ENCODE measurements around the gene SERTM2. TPM values are rescaled to one million over a fixed set of nuclear protein-coding genes. Genes with fewer than 3 reads are reported as not detected.

The SERTM2 gene
- polyA plus RNA-seq, 1 donor (not counting 4 experiments of a cell fraction or from before 2014, with no cell fraction given): not detected

DNA sequence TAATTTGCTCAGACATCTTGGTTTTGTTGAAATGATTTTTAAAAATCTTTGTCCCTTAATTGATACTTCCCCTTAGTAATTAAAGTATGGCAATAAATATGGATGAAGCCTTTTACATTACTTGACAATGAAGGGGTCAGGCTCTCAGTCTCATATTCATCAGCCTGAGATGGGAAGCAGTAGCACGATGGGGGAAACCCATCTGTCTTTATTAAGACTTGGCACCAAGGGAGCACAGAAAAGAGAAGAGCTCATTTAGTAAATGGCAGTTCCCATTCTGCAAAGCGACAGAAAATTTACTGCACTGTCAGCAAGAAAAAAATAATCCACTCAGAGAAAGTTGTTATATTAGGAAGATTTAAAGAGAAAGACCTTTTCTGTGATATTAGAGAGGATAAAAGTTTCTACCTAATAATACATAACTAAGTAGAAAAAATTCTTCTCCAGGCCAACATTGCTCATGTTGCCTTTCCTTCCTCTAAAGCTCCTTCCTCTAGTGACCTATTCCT lies 7.9 kb upstream of the SERTM2 start:
- H3K4me3 ChIP-seq (ENCODE audit: control insufficient read depth in 2 of 3, extremely low read depth in 1 of 3, insufficient read depth in 2 of 3, low read depth in 1 of 3, low read length in 3 of 3): no peak overlapping the region
- no peaks in the 10 kb centered on the region for H3K9me1 ChIP-seq (ENCODE audit: control insufficient read depth, extremely low read depth, insufficient read depth, low read length)
- no peak overlapping the region for H3K27ac ChIP-seq (ENCODE audit: control insufficient read depth, insufficient read depth, low read length)
- no peaks in the 10 kb centered on the region for H3K79me2 ChIP-seq (ENCODE audit: control insufficient read depth, insufficient read depth, low read length)
- no peak overlapping the region for H3K9ac ChIP-seq (ENCODE audit: control insufficient read depth, extremely low read depth, insufficient read depth, low read length)
- no peaks in the 10 kb centered on the region for H4K20me1 ChIP-seq (ENCODE audit: control insufficient read depth, extremely low read depth, insufficient read depth, low read length)
- H3K4me1 ChIP-seq (ENCODE audit: control insufficient read depth, extremely low read depth, insufficient read depth, low read length): peaks cover 2% of the 10 kb centered on the region
- no peaks in the 10 kb centered on the region for H3K36me3 ChIP-seq (ENCODE audit: control insufficient read depth in 2 of 2, extremely low read depth in 1 of 2, insufficient read depth in 2 of 2, low read length in 2 of 2)
- H2AFZ ChIP-seq (ENCODE audit: control insufficient read depth, low read length): no peak overlapping the region
- no peak for TF ChIP-seq EZH2 (IDR thresholded peaks at IDR 0.05; ENCODE audit: low read length)
- TF ChIP-seq, protein P1, sequence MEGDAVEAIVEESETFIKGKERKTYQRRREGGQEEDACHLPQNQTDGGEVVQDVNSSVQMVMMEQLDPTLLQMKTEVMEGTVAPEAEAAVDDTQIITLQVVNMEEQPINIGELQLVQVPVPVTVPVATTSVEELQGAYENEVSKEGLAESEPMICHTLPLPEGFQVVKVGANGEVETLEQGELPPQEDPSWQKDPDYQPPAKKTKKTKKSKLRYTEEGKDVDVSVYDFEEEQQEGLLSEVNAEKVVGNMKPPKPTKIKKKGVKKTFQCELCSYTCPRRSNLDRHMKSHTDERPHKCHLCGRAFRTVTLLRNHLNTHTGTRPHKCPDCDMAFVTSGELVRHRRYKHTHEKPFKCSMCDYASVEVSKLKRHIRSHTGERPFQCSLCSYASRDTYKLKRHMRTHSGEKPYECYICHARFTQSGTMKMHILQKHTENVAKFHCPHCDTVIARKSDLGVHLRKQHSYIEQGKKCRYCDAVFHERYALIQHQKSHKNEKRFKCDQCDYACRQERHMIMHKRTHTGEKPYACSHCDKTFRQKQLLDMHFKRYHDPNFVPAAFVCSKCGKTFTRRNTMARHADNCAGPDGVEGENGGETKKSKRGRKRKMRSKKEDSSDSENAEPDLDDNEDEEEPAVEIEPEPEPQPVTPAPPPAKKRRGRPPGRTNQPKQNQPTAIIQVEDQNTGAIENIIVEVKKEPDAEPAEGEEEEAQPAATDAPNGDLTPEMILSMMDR (optimal IDR thresholded peaks at IDR 0.05 in 1 of 3, IDR thresholded peaks at IDR 0.05 in 1 of 3, conservative IDR thresholded peaks at IDR 0.05 in 1 of 3; ENCODE audit: extremely low read depth in 1 of 3, insufficient read depth in 2 of 3, low read length in 3 of 3): no peak
- H3K4me2 ChIP-seq (ENCODE audit: control insufficient read depth, extremely low read depth, insufficient read depth, low read depth, low read length): no peak overlapping the region
- no peaks in the 10 kb centered on the region for H3K27me3 ChIP-seq (ENCODE audit: control insufficient read depth, extremely low read depth, insufficient read depth, low read length)
- DNase-seq (ENCODE audit: low read depth, low spot score) (no peak), FAIRE-seq (no peak)
- no peaks in the 10 kb centered on the region for H3K9me3 ChIP-seq (ENCODE audit: control insufficient read depth, low read depth, low read length)
- dilution Hi-C loops (cut with MboI; ENCODE audit: extremely low pct_ligation_motif_present, low sequenced_read_pairs): no loop called here

DNA sequence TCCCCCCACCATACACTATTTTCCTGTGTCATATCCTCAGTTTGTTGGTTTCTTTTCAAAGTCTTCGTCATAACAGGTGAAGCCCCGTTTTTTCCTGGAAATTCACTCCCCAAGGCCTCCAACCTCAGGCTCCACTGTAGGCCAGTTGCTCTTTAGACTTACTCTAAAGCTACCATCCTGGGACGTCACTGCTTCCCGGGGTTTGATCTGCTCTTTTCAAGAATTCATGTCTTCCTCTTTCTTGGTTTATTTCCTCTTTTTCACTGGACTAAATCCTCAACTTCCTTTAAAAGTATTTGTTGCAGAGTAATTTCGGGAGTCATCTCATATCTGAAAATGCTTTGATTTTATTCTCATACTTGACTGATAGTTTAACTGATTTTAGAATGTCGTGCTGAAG lies 6.5 kb upstream of the SERTM2 start:
- no peak overlapping the region for H3K4me3 ChIP-seq (ENCODE audit: control insufficient read depth in 2 of 3, extremely low read depth in 1 of 3, insufficient read depth in 2 of 3, low read depth in 1 of 3, low read length in 3 of 3)
- DNase-seq (ENCODE audit: low read depth, low spot score): no peak
- H3K4me1 ChIP-seq (ENCODE audit: control insufficient read depth, extremely low read depth, insufficient read depth, low read length): peaks cover 2% of the 10 kb centered on the region
- H3K27ac ChIP-seq (ENCODE audit: control insufficient read depth, insufficient read depth, low read length): no peak overlapping the region
- H3K4me2 ChIP-seq (ENCODE audit: control insufficient read depth, extremely low read depth, insufficient read depth, low read depth, low read length): no peak overlapping the region
- no peak overlapping the region for H3K9ac ChIP-seq (ENCODE audit: control insufficient read depth, extremely low read depth, insufficient read depth, low read length)
- dilution Hi-C loops (cut with MboI; ENCODE audit: extremely low pct_ligation_motif_present, low sequenced_read_pairs): no loop called here
- no peaks in the 10 kb centered on the region for H3K27me3 ChIP-seq (ENCODE audit: control insufficient read depth, extremely low read depth, insufficient read depth, low read length)
- no peak overlapping the region for H2AFZ ChIP-seq (ENCODE audit: control insufficient read depth, low read length)
- no peaks in the 10 kb centered on the region for H4K20me1 ChIP-seq (ENCODE audit: control insufficient read depth, extremely low read depth, insufficient read depth, low read length)
- no peaks in the 10 kb centered on the region for H3K36me3 ChIP-seq (ENCODE audit: control insufficient read depth in 2 of 2, extremely low read depth in 1 of 2, insufficient read depth in 2 of 2, low read length in 2 of 2)
- H3K9me3 ChIP-seq (ENCODE audit: control insufficient read depth, low read depth, low read length): no peaks in the 10 kb centered on the region
- H3K9me1 ChIP-seq (ENCODE audit: control insufficient read depth, extremely low read depth, insufficient read depth, low read length): no peaks in the 10 kb centered on the region
- no peak for FAIRE-seq
- no peak for TF ChIP-seq EZH2 (IDR thresholded peaks at IDR 0.05; ENCODE audit: low read length)
- TF ChIP-seq, protein P1 (optimal IDR thresholded peaks at IDR 0.05 in 1 of 3, IDR thresholded peaks at IDR 0.05 in 1 of 3, conservative IDR thresholded peaks at IDR 0.05 in 1 of 3; ENCODE audit: extremely low read depth in 1 of 3, insufficient read depth in 2 of 3, low read length in 3 of 3): no peak
- H3K79me2 ChIP-seq (ENCODE audit: control insufficient read depth, insufficient read depth, low read length): no peaks in the 10 kb centered on the region
